Measurements from ENCODE around the gene NRXN2. TPM values are rescaled to one million over a fixed set of nuclear protein-coding genes. Genes with fewer than 3 reads are reported as not detected.

The NRXN2 gene
- polyA plus RNA-seq, 1 of the 3 experiments (the other 2 are of a cell fraction): 0.15 TPM

GRCh38 chr11:64624883-64625481 is 98.0 kb downstream of the NRXN2 start:
- H3K36me3 ChIP-seq (replicated peaks in 1 of 2; ENCODE audit: control insufficient read depth in 1 of 2, insufficient read depth in 2 of 2, low read length in 1 of 2): no peaks in the 10 kb centered on the region
- DNase-seq: no peak
- 41% methylated on average over 4 of the region's 4 CpGs for WGBS (ENCODE audit: low lambda C conversion rate)
- no peak overlapping the region for H2AFZ ChIP-seq (ENCODE audit: low read depth)
- no peaks in the 10 kb centered on the region for H3K79me2 ChIP-seq (ENCODE audit: insufficient read depth)
- peaks cover 14% of the 10 kb centered on the region; the same call in 1 of the 2 replicates for H3K27me3 ChIP-seq (ENCODE audit: insufficient read depth)
- TF ChIP-seq RAD21 (IDR thresholded peaks at IDR 0.05; ENCODE audit: low read length) (no peak), SMC3 (IDR thresholded peaks at IDR 0.05; ENCODE audit: low read depth, low read length) (no peak), NFIC (IDR thresholded peaks at IDR 0.05; ENCODE audit: borderline replicate concordance) (no peak), MEF2A (IDR thresholded peaks at IDR 0.05; ENCODE audit: borderline replicate concordance, low read depth) (no peak), GABPA (IDR thresholded peaks at IDR 0.05; ENCODE audit: low read depth) (no peak), PBX3 (IDR thresholded peaks at IDR 0.05) (no peak)
- TF ChIP-seq, protein P1, sequence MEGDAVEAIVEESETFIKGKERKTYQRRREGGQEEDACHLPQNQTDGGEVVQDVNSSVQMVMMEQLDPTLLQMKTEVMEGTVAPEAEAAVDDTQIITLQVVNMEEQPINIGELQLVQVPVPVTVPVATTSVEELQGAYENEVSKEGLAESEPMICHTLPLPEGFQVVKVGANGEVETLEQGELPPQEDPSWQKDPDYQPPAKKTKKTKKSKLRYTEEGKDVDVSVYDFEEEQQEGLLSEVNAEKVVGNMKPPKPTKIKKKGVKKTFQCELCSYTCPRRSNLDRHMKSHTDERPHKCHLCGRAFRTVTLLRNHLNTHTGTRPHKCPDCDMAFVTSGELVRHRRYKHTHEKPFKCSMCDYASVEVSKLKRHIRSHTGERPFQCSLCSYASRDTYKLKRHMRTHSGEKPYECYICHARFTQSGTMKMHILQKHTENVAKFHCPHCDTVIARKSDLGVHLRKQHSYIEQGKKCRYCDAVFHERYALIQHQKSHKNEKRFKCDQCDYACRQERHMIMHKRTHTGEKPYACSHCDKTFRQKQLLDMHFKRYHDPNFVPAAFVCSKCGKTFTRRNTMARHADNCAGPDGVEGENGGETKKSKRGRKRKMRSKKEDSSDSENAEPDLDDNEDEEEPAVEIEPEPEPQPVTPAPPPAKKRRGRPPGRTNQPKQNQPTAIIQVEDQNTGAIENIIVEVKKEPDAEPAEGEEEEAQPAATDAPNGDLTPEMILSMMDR (IDR thresholded peaks at IDR 0.05): no peak
- TF ChIP-seq, protein P2, sequence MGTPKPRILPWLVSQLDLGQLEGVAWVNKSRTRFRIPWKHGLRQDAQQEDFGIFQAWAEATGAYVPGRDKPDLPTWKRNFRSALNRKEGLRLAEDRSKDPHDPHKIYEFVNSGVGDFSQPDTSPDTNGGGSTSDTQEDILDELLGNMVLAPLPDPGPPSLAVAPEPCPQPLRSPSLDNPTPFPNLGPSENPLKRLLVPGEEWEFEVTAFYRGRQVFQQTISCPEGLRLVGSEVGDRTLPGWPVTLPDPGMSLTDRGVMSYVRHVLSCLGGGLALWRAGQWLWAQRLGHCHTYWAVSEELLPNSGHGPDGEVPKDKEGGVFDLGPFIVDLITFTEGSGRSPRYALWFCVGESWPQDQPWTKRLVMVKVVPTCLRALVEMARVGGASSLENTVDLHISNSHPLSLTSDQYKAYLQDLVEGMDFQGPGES (IDR thresholded peaks at IDR 0.05; ENCODE audit: low read depth, low read length): no peak
- no peak overlapping the region for H3K4me2 ChIP-seq
- POLR2A ChIA-PET: no interaction called here
- CTCF ChIA-PET: no interaction called here
- H3K9me2 ChIP-seq: no peaks in the 10 kb centered on the region
- no peaks in the 10 kb centered on the region for H4K20me1 ChIP-seq (ENCODE audit: insufficient read depth)
- H3F3A ChIP-seq (replicated peaks; ENCODE audit: insufficient read depth): no peaks in the 10 kb centered on the region
- no peak overlapping the region for H3K4me3 ChIP-seq (ENCODE audit: low read depth in 2 of 2, low read length in 1 of 2)
- no peak overlapping the region for H3K9ac ChIP-seq
- no peaks in the 10 kb centered on the region for H3K9me3 ChIP-seq
- peaks cover 0 to 32% of the 10 kb centered on the region in 2 experiments; a peak in 2 of 4 replicates for H3K4me1 ChIP-seq (ENCODE audit: control insufficient read depth in 1 of 2, insufficient read depth in 2 of 2, low read depth in 1 of 2, low read length in 1 of 2)
- H3K27ac ChIP-seq (ENCODE audit: low read depth in 2 of 2, low read length in 1 of 2): no peak overlapping the region

GRCh38 chr11:64622681-64623080 is 100.3 kb downstream of the NRXN2 start:
- no peak overlapping the region for H3K9ac ChIP-seq
- H3F3A ChIP-seq (replicated peaks; ENCODE audit: insufficient read depth): no peaks in the 10 kb centered on the region
- ChIA-PET CTCF (no interaction called here), POLR2A (no interaction called here)
- no peaks in the 10 kb centered on the region for H3K79me2 ChIP-seq (ENCODE audit: insufficient read depth)
- no peak overlapping the region for H2AFZ ChIP-seq (ENCODE audit: low read depth)
- no peak for DNase-seq
- no peaks in the 10 kb centered on the region for H3K9me2 ChIP-seq
- WGBS (ENCODE audit: low lambda C conversion rate): 81% methylated on average over 11 of the region's 19 CpGs
- no peak overlapping the region; a peak in 1 of 4 replicates for H3K27ac ChIP-seq (ENCODE audit: low read depth in 2 of 2, low read length in 1 of 2)
- H3K9me3 ChIP-seq: no peaks in the 10 kb centered on the region
- H4K20me1 ChIP-seq (ENCODE audit: insufficient read depth): no peaks in the 10 kb centered on the region
- no peak overlapping the region for H3K4me2 ChIP-seq
- peaks cover 0 to 43% of the 10 kb centered on the region in 2 experiments; a peak in 2 of 4 replicates for H3K4me1 ChIP-seq (ENCODE audit: control insufficient read depth in 1 of 2, insufficient read depth in 2 of 2, low read depth in 1 of 2, low read length in 1 of 2)
- H3K27me3 ChIP-seq (ENCODE audit: insufficient read depth): peaks cover 14% of the 10 kb centered on the region; the same call in 1 of the 2 replicates
- no peaks in the 10 kb centered on the region for H3K36me3 ChIP-seq (replicated peaks in 1 of 2; ENCODE audit: control insufficient read depth in 1 of 2, insufficient read depth in 2 of 2, low read length in 1 of 2)
- no peak overlapping the region for H3K4me3 ChIP-seq (ENCODE audit: low read depth in 2 of 2, low read length in 1 of 2)
- TF ChIP-seq CHD2 (IDR thresholded peaks at IDR 0.05; ENCODE audit: low read length, partially characterized antibody) (no peak), NFIC (IDR thresholded peaks at IDR 0.05; ENCODE audit: borderline replicate concordance) (no peak), FOXM1 (IDR thresholded peaks at IDR 0.05; ENCODE audit: low read depth) (no peak), TEAD4 (IDR thresholded peaks at IDR 0.05; ENCODE audit: borderline replicate concordance, insufficient read depth) (no peak), TAF1 (IDR thresholded peaks at IDR 0.05; ENCODE audit: borderline replicate concordance, low read depth, low read length) (no peak), NRF1 (IDR thresholded peaks at IDR 0.05; ENCODE audit: low read depth, low read length) (no peak), YY1 (IDR thresholded peaks at IDR 0.05; ENCODE audit: low read depth) (no peak), POLR2AphosphoS5 (IDR thresholded peaks at IDR 0.05; ENCODE audit: low read depth, low read length) (no peak), JUND (IDR thresholded peaks at IDR 0.05) (no peak), PBX3 (IDR thresholded peaks at IDR 0.05) (no peak), USF1 (IDR thresholded peaks at IDR 0.05; ENCODE audit: borderline replicate concordance, low read depth) (no peak), RAD21 (IDR thresholded peaks at IDR 0.05; ENCODE audit: low read length) (no peak), ZBTB33 (IDR thresholded peaks at IDR 0.05; ENCODE audit: borderline replicate concordance, low read depth) (no peak)
- TF ChIP-seq, protein P2 (IDR thresholded peaks at IDR 0.05; ENCODE audit: low read depth, low read length): no peak
